ENCODE measurements around the gene PLEKHA7.
"Not testable (repeated sequence)": the region's sequence is repeated elsewhere in the genome, so short reads cannot be mapped to it uniquely, and the experiment has no call there.

PLEKHA7 gene

DNA sequence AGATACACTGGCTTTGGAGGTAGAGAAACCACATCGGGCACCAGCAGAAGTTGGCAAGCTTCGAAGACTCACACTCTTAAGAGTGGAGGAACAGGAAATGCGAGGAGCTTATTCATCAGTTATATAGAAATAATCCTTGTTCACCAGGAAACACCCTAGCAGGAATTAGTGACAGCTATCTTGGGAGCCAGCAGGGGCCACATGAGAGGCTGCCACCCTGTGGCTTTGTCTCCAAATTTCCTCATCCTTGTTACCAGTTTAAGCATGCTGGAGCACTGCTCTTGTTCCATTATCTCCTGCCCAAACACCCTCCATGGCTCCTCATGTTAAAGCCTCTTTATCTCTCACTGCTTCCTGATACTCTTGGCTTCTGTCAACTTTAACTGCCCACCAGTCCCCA is 131.0 kb downstream of the PLEKHA7 start:
- peak in 1 of 2 experiments; percentile 71 for DNase-seq (ENCODE audit: low read depth in 1 of 2, low spot score in 1 of 2)
- TF ChIP-seq JUND (IDR thresholded peaks at IDR 0.05; ENCODE audit: low read depth) = no peak
- in situ Hi-C loops (cut with HindIII; ENCODE audit: low pct_unique_long_range_greater_than_20kb, low sequenced_read_pairs) = no loop called here

DNA sequence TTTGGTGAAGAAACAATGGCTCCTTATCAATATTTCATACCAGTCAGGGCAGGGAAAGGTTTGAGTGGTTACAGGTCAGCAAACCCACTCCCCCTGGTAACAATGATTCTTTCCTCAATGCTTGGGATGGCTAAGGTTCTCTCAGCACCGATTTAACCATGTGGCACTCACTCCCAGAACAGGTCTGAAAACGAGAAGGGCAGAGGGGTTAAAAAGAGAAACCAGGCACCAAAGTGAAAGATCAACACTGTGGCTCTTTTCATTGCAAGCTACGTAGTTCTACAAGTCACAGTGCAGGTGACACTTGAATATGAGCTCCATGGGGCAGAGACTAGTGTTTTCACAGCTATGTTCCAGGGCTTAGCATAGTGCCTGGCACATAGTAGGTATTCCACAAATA is 132.4 kb downstream of the PLEKHA7 start:
- DNase-seq (ENCODE audit: low read depth in 1 of 2, low spot score in 1 of 2) = no peak
- in situ Hi-C loops (cut with HindIII; ENCODE audit: low pct_unique_long_range_greater_than_20kb, low sequenced_read_pairs) = no loop called here
- no peak for TF ChIP-seq JUND (IDR thresholded peaks at IDR 0.05; ENCODE audit: low read depth)

DNA sequence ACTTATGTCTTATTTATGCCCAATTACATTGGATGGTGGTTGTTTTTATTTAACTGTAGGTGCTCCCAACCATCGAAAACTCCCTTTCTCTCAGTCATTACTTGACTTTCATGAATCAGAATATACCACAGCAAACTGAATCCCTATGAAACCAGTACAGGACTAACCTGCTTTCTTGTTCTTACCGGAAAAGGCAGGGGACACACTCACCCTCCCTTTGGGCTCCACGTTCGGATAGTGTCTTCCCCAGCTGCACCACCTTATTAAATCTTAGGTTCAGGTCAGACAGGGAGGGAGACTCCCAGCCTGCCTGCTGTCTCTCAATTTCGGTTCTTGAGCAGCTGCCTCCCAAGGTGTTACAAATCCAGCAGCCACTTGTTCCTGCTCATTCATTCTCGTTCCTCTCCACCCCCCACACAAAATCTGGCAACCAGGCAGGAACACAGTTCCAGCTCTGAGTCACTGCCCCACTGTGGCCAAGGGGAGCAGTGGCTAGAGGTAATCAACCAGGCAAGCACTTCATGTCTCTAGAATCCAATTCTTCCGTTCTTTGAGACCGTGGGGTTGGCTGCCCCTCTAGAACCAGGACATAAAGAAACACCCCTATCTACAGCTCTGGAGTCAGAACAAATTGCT is 133.0 kb downstream of the PLEKHA7 start:
- peak in 1 of 2 experiments; percentile 64 for DNase-seq (ENCODE audit: low read depth in 1 of 2, low spot score in 1 of 2)
- in situ Hi-C loops (cut with HindIII; ENCODE audit: low pct_unique_long_range_greater_than_20kb, low sequenced_read_pairs) = no loop called here
- TF ChIP-seq JUND (IDR thresholded peaks at IDR 0.05; ENCODE audit: low read depth) = no peak

DNA sequence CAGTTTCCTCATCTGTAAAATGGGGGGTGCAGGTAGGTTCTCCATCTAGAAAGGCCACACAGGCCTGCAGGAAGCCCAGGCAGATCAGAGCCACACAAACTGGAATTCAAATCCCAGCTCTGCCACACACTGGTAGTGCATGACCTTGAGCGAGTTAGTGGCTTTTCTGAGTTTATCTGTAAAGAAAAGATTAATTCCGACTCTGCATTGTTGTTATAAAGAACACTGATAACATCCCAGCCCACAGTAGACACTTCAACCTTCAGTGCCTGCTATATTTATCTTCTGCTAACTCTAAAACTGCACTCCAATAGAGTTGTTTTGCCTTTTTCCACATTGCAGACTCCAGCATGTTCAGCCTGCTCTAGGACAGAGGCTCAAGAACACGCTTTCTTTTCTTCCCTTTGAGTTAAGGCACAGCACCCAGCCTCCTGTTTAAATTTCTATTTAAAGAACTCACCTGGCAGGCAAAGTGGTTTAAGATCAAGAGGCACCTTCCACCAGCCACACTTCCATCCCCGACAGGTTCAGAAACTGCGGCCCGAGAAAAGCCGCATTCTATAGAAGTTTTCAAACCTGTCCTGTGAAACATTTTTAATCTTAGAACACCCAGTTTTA is 133.9 kb downstream of the PLEKHA7 start:
- TF ChIP-seq JUND (IDR thresholded peaks at IDR 0.05; ENCODE audit: low read depth) = no peak
- in situ Hi-C loops (cut with HindIII; ENCODE audit: low pct_unique_long_range_greater_than_20kb, low sequenced_read_pairs) = no loop called here
- DNase-seq (ENCODE audit: low read depth in 1 of 2, low spot score in 1 of 2) = no peak

DNA sequence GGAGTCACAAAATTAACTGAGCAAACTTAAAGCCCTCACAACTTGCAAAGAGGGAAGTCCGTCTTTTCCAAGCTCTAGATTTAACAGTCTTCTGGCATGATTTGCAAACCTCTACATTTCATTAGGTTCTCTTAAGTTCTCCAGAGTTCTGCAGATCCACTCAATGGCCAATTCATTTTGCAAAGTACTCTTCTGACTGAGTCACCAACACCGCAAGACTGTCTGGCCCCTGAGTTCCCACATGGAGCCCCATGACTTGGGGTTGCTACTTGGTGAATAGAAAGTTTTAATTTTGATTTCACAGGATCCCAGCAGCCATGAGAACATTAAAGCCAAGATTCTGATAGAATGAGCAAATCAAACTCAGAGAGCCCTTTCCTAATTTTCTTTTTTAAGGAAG is 134.5 kb downstream of the PLEKHA7 start:
- in situ Hi-C loops (cut with HindIII; ENCODE audit: low pct_unique_long_range_greater_than_20kb, low sequenced_read_pairs) = no loop called here
- TF ChIP-seq JUND (IDR thresholded peaks at IDR 0.05; ENCODE audit: low read depth) = no peak

DNA sequence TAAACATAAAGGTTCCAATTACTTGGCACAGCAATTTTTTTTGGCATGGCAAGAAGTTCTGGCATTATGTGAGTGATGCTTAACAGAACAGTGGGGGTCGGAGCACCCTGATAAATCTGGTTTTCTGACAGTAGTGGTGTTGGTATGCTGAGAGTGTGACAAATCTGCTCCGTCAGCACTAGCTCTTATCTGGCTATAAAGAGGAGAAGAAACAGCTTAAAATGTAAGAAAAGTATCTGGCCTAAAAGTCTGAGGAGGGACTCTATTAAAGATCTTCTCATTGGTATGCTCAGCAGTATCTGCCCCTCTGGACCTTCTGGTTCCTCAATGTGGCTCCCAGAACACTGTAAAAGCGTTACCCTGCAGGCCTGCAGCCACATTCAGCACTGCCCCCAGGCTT is 137.4 kb downstream of the PLEKHA7 start:
- TF ChIP-seq JUND (IDR thresholded peaks at IDR 0.05; ENCODE audit: low read depth) = no peak
- in situ Hi-C loops (cut with HindIII; ENCODE audit: low pct_unique_long_range_greater_than_20kb, low sequenced_read_pairs) = no loop called here
- no peak for DNase-seq (ENCODE audit: low read depth in 1 of 2, low spot score in 1 of 2)

More for the DNA sequence above, 134.5 kb downstream of the PLEKHA7 start:
- DNase-seq (ENCODE audit: low read depth in 1 of 2, low spot score in 1 of 2) = no peak

DNA sequence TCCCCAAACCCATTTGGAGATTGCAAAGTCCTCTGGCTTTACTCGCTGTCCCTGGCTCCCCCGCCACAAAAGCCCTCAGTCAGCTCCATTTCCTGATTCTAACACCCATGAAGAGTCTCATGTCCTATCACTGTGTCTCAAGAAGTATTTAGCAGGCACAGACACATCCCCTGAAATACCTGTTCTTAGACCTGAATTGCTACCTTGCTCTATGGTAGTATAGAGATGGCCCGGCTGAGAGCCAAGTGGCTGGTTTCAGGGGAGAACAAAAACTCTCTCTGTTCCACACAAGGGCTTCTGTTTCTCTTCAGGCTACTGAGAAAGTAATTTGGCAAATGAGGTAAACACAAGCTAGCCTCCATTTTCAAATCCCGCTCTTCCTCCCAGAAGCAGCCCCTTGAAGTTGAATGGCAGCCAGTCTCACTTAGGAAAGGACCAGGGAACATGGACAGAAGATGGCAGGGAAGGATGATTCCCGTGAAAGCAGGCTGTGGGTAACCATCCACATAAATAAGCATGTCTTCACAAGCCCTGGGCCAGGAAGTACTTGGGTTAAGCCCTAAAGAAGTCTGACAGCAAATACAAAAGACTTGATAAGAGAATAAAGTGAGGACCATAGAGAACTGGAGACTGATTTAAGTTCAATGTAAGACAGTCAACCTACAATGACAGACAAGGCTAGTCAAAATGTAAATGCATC is 138.0 kb downstream of the PLEKHA7 start:
- DNase-seq (ENCODE audit: low read depth in 1 of 2, low spot score in 1 of 2) = peak in 1 of 2 experiments; percentile 64

DNA sequence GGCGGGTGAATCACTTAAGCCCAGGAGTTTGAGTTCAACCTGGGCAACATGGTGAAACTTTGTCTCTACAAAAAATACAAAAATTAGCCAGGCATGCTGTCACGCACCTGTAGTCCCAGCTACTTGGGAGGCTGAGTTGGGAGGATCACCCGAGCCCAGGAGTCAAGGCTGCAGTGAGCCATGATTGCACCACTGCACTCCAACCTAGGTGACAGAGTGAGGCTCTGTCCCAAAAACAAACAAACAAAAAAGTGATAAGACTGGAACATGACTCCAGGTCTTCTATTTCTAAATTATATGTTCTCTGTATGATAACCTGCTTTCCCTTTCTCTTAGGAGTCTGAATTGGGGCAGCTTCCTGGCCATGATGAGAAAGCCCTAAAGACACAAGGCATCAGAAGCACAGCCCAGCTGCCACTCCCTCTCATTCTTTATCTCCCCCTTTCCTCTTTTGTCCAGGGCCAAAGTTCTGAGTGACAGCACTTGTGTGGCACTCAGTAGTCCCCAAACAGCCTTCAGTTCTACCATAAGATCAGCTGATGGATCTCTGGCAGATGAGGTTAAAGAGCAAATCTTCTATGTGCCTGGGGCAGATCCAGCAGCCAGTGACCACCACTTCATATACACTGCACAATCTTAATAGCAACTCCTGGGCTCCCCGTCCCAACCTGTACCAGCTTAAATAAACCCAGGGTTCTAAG is 139.8 kb downstream of the PLEKHA7 start:
- DNase-seq (ENCODE audit: low read depth in 1 of 2, low spot score in 1 of 2) = no peak
- in situ Hi-C loops (cut with HindIII; ENCODE audit: low pct_unique_long_range_greater_than_20kb, low sequenced_read_pairs) = no loop called here
- no peak for TF ChIP-seq JUND (IDR thresholded peaks at IDR 0.05; ENCODE audit: low read depth)

More for the DNA sequence above, 138.0 kb downstream of the PLEKHA7 start:
- in situ Hi-C loops (cut with HindIII; ENCODE audit: low pct_unique_long_range_greater_than_20kb, low sequenced_read_pairs) = no loop called here
- no peak for TF ChIP-seq JUND (IDR thresholded peaks at IDR 0.05; ENCODE audit: low read depth)

DNA sequence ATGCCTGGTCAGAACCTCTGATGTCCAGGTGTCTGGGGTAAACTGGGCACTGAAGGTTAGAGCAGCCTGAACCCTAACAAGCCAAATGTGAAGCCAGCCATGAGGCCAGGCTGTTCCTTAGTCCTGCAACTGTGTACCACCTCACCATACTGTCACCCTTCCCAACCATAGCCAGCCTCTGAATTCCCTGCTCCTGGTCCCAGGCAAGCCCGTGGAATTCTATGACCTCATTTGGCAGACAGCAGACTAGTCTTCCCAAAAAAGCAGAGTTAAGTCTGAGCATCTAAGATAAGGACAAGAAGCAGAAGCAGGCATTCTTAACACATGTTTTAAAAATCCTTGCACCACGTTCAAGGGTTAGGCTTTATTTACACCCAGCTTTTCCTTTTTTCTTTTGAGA is 140.9 kb downstream of the PLEKHA7 start:
- TF ChIP-seq JUND (IDR thresholded peaks at IDR 0.05; ENCODE audit: low read depth) = no peak
- DNase-seq (ENCODE audit: low read depth in 1 of 2, low spot score in 1 of 2) = no peak
- in situ Hi-C loops (cut with HindIII; ENCODE audit: low pct_unique_long_range_greater_than_20kb, low sequenced_read_pairs) = no loop called here

DNA sequence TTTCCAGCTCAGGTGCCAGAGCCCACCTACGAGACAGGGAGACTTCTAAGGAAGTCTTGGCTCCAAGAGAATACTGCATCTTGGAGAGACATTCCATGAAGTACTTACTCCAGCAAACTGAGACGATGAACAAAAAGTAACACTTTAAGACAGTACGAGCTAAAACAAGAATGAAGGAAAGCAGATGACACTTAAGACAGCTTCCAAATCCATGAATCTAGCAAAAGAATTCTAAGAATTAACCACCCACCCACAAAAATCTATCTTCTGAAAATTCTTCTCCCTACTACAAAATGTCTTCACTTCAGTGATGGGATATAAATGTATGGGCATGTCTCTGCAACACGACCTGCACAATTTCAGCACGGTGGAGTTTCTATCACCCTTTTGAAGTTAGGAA is 142.8 kb downstream of the PLEKHA7 start:
- DNase-seq (ENCODE audit: low read depth in 1 of 2, low spot score in 1 of 2) = no peak
- TF ChIP-seq JUND (IDR thresholded peaks at IDR 0.05; ENCODE audit: low read depth) = no peak
- in situ Hi-C loops (cut with HindIII; ENCODE audit: low pct_unique_long_range_greater_than_20kb, low sequenced_read_pairs) = no loop called here

DNA sequence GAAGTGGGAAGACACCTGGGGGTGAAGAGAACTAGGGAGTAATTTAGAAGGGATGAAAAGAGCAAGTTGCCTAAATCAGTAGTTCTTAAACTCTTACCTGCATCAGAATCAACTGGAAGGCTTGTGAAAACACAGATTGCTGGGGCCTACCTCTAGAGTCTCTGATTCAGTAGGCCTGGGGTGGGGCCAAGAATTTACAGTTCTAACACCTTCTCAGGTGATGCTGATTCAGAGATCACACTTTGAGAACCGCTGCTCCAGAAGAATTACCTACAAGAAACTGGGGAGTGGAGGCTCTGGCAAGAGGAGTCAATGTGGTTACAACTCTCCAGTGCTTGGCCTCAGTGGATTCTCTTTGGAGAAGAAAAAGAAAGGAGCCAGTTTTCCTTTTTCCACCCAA is 147.1 kb downstream of the PLEKHA7 start:
- TF ChIP-seq JUND (IDR thresholded peaks at IDR 0.05; ENCODE audit: low read depth) = no peak
- in situ Hi-C loops (cut with HindIII; ENCODE audit: low pct_unique_long_range_greater_than_20kb, low sequenced_read_pairs) = no loop called here
- no peak for DNase-seq (ENCODE audit: low read depth in 1 of 2, low spot score in 1 of 2)

DNA sequence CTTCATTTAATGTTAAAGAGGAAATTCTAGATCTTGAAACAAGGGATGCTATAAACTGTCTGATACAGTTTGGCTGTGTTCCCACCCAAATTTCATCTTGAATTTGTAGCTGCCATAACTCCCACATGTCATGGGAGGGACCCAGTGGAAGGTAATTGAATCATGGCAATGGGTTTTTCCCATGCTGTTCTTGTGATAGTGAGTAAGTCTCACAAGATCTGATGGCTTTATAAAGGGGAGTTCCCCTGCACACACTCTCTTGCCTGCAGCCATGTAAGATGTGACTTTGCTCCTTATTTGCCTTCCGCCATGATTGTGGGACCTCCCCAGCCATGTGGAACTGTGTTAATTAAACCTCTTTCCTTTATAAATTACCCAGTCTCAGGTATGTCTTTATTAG is 149.8 kb downstream of the PLEKHA7 start:
- DNase-seq (ENCODE audit: low read depth in 1 of 2, low spot score in 1 of 2); in situ Hi-C loops (cut with HindIII; ENCODE audit: low pct_unique_long_range_greater_than_20kb, low sequenced_read_pairs): not testable (repeated sequence)

DNA sequence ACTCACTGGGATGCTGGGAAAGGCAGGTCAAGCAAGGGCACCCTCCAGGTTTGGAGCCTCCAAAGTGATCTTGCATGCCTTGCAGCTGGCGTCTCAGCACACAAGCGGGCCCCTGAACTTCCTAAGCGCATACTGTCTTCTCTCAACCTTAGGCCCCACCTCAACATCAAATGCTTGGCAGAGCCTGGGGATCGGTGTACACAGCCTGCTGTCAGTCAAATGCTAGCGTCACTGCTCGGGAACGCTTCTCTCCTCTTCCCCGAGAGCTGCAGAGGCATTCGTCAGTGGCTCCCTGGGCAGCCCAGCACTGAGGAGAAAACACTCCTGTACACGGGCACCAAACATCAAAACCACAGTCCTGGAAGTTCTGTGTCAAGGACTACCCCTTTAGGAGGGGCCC is 150.8 kb downstream of the PLEKHA7 start:
- in situ Hi-C loops (cut with HindIII; ENCODE audit: low pct_unique_long_range_greater_than_20kb, low sequenced_read_pairs) = no loop called here
- no peak for TF ChIP-seq JUND (IDR thresholded peaks at IDR 0.05; ENCODE audit: low read depth)

More for the DNA sequence above, 150.8 kb downstream of the PLEKHA7 start:
- DNase-seq (ENCODE audit: low read depth in 1 of 2, low spot score in 1 of 2) = no peak
